K562 (cell line): ENCODE data around the gene EHBP1L1. TPM values are rescaled to one million over a fixed set of nuclear protein-coding genes. Genes with fewer than 3 reads are reported as not detected.
A peak's percentile ranks its signal among the peaks of the same experiment; 100 is the strongest.

Source experiments
- ARID2 ChIP-seq: fragments of 450-650 bp; IDR thresholded peaks from 2 replicates; pipeline ENCODE4 v1.6.1; 2017; ENCODE audit warnings: antibody characterized with exemption, mild to moderate bottlenecking
- DNMT1 ChIP-seq: fragments of 450-650 bp; IDR thresholded peaks from 2 replicates; pipeline ENCODE4 v1.6.1; 2016; ENCODE audit warnings: antibody characterized with exemption, mild to moderate bottlenecking
- E2F8 ChIP-seq: fragments of 450-650 bp; IDR thresholded peaks from 2 replicates; pipeline ENCODE4 v1.7.1; 2018; ENCODE audit warnings: mild to moderate bottlenecking, low read depth; ENCODE audit not compliant: partially characterized antibody
- MED1 ChIP-seq: sonication (generic); formaldehyde crosslinking; IDR thresholded peaks from 2 replicates; pipeline ENCODE4 v1.8.1; 2023; ENCODE audit warnings: missing genetic modification reagents, borderline replicate concordance
- MXI1 ChIP-seq: IDR thresholded peaks from 2 replicates; pipeline ENCODE4 v1.6.1; 2011; ENCODE audit warnings: low read depth, mild to moderate bottlenecking, improper control_type of control experiment, low read length
- PHTF2 ChIP-seq: fragments of 250-450 bp; sonication (Bioruptor Pico); IDR thresholded peaks from 2 replicates; pipeline ENCODE4 v1.5.0; 2021; ENCODE audit warnings: mild to moderate bottlenecking
- PML ChIP-seq: IDR thresholded peaks from 2 replicates; pipeline ENCODE4 v1.6.1; 2012; ENCODE audit warnings: low read length, inconsistent platforms
- SLC30A9 ChIP-seq: fragments of 250-450 bp; sonication (Bioruptor Pico); IDR thresholded peaks from 2 replicates; pipeline ENCODE4 v1.8.0; 2022; ENCODE audit warnings: mild to moderate bottlenecking, moderate library complexity
- ZNF12 ChIP-seq: sonication (generic); formaldehyde crosslinking; IDR thresholded peaks from 2 replicates; pipeline ENCODE4 v1.4.0; 2020; ENCODE audit warnings: mild to moderate bottlenecking, missing genetic modification reagents
- ZNF253 ChIP-seq: fragments of 250-450 bp; sonication (Bioruptor Pico); conservative IDR thresholded peaks from 2 replicates; pipeline ENCODE4 v1.6.1; 2021; ENCODE audit warnings: mild to moderate bottlenecking
- ZNF707 ChIP-seq: fragments of 250-450 bp; sonication (Bioruptor Pico); conservative IDR thresholded peaks from 2 replicates; pipeline ENCODE4 v1.8.0; 2022; ENCODE audit warnings: inconsistent platforms, mild to moderate bottlenecking, moderate library complexity
- polyA plus RNA-seq, 8 experiments: library from polyadenylated mRNA; depleted of rRNA in 4 of 8; stranded (reverse) in 5 of 8; unstranded in 3 of 8; fragments of >200 nt; fragmentation: Nextera tagmentation in 2 of 8; fragmentation: Illumina TruSeq in 1 of 8; extraction: Ambion mirVana in 2 of 8; extraction: Trizol in 1 of 8; gene quantifications; 2 replicates each; pipeline versions ENCODE4 v1.2.1 to v1.2.3, GENCODE V29; 2011 to 2014; ENCODE audit warnings: inconsistent platforms in 1 of 8, missing spikeins in 1 of 8
- total RNA-seq, 7 experiments: library from RNA; depleted of rRNA in 6 of 7; stranded (reverse); fragments of >200 nt in 6 of 7; fragmentation: Illumina TruSeq in 2 of 7; extraction: Trizol in 2 of 7; gene quantifications; 2 replicates each; pipeline versions ENCODE4 v1.2.1 to v1.2.3, GENCODE V29; 2011 to 2021; ENCODE audit warnings: low replicate concordance in 1 of 7
- TF ChIP-seq, protein P1 (sequence below): fragments of 200-600 bp; sonication (generic); IDR thresholded peaks from one replicate; pipeline ENCODE4 v1.6.1; 2012; ENCODE audit warnings: mild to moderate bottlenecking, low read depth, low read length, inconsistent platforms

The EHBP1L1 gene
- total and polyA plus RNA-seq, 9 of the 15 experiments (the other 6 are each of a cell fraction or from before 2014, with no cell fraction given): 0.03 to 87.1 (median 26.3) TPM

GRCh38 chr11:65569973-65570918 lies 5.6 kb upstream of the EHBP1L1 start, which contains the start of gene ZNRD2 (continued):
- TF ChIP-seq, protein P1, sequence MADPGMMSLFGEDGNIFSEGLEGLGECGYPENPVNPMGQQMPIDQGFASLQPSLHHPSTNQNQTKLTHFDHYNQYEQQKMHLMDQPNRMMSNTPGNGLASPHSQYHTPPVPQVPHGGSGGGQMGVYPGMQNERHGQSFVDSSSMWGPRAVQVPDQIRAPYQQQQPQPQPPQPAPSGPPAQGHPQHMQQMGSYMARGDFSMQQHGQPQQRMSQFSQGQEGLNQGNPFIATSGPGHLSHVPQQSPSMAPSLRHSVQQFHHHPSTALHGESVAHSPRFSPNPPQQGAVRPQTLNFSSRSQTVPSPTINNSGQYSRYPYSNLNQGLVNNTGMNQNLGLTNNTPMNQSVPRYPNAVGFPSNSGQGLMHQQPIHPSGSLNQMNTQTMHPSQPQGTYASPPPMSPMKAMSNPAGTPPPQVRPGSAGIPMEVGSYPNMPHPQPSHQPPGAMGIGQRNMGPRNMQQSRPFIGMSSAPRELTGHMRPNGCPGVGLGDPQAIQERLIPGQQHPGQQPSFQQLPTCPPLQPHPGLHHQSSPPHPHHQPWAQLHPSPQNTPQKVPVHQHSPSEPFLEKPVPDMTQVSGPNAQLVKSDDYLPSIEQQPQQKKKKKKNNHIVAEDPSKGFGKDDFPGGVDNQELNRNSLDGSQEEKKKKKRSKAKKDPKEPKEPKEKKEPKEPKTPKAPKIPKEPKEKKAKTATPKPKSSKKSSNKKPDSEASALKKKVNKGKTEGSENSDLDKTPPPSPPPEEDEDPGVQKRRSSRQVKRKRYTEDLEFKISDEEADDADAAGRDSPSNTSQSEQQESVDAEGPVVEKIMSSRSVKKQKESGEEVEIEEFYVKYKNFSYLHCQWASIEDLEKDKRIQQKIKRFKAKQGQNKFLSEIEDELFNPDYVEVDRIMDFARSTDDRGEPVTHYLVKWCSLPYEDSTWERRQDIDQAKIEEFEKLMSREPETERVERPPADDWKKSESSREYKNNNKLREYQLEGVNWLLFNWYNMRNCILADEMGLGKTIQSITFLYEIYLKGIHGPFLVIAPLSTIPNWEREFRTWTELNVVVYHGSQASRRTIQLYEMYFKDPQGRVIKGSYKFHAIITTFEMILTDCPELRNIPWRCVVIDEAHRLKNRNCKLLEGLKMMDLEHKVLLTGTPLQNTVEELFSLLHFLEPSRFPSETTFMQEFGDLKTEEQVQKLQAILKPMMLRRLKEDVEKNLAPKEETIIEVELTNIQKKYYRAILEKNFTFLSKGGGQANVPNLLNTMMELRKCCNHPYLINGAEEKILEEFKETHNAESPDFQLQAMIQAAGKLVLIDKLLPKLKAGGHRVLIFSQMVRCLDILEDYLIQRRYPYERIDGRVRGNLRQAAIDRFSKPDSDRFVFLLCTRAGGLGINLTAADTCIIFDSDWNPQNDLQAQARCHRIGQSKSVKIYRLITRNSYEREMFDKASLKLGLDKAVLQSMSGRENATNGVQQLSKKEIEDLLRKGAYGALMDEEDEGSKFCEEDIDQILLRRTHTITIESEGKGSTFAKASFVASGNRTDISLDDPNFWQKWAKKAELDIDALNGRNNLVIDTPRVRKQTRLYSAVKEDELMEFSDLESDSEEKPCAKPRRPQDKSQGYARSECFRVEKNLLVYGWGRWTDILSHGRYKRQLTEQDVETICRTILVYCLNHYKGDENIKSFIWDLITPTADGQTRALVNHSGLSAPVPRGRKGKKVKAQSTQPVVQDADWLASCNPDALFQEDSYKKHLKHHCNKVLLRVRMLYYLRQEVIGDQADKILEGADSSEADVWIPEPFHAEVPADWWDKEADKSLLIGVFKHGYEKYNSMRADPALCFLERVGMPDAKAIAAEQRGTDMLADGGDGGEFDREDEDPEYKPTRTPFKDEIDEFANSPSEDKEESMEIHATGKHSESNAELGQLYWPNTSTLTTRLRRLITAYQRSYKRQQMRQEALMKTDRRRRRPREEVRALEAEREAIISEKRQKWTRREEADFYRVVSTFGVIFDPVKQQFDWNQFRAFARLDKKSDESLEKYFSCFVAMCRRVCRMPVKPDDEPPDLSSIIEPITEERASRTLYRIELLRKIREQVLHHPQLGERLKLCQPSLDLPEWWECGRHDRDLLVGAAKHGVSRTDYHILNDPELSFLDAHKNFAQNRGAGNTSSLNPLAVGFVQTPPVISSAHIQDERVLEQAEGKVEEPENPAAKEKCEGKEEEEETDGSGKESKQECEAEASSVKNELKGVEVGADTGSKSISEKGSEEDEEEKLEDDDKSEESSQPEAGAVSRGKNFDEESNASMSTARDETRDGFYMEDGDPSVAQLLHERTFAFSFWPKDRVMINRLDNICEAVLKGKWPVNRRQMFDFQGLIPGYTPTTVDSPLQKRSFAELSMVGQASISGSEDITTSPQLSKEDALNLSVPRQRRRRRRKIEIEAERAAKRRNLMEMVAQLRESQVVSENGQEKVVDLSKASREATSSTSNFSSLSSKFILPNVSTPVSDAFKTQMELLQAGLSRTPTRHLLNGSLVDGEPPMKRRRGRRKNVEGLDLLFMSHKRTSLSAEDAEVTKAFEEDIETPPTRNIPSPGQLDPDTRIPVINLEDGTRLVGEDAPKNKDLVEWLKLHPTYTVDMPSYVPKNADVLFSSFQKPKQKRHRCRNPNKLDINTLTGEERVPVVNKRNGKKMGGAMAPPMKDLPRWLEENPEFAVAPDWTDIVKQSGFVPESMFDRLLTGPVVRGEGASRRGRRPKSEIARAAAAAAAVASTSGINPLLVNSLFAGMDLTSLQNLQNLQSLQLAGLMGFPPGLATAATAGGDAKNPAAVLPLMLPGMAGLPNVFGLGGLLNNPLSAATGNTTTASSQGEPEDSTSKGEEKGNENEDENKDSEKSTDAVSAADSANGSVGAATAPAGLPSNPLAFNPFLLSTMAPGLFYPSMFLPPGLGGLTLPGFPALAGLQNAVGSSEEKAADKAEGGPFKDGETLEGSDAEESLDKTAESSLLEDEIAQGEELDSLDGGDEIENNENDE: no peak
- TF ChIP-seq E2F8 (peak; percentile 93), DNMT1 (no peak), ARID2 (no peak), ZNF707 (CRISPR knock-in tag) (no peak), ZNF12 (CRISPR knock-in tag) (peak; percentile 76), PML (no peak), ZNF253 (CRISPR knock-in tag) (no peak), MXI1 (peak; percentile 67; the same call in 1 of the 2 replicates), SLC30A9 (CRISPR knock-in tag) (no peak), PHTF2 (no peak), MED1 (CRISPR knock-in tag) (no peak)
